GM23248 (cell line): ENCODE measurements around the gene CTNND2.

Experiments
- EZH2 ChIP-seq: fragments of 200-600 bp; sonication (generic); IDR thresholded peaks from 2 replicates; pipeline ENCODE4 v1.6.1; 2018; ENCODE audit warnings: antibody characterized with exemption, mild to moderate bottlenecking; ENCODE audit not compliant: insufficient read depth, poor library complexity, severe bottlenecking
- EZH2phosphoT487 ChIP-seq: fragments of 200-600 bp; sonication (generic); IDR thresholded peaks from 2 replicates; pipeline ENCODE4 v1.6.1; 2018; ENCODE audit warnings: antibody characterized with exemption, moderate library complexity, mild to moderate bottlenecking, low read depth; ENCODE audit not compliant: insufficient read depth

DNA sequence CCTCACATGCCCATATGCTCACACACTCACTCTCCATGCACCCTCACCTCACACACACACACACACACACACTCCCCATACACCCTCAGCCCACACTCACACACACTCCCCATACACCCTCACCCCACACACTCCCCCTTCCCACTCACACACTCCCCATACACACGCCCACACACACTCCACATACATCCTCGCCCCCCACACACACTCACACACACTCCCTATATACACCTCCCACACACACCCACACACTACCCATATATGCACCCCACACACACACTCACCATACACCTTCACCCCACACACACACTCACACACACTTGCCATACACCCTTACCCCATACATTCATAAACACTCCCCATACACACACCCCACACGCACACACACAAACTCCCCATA lies 592.5 kb downstream of the CTNND2 start:
- no peak for TF ChIP-seq EZH2phosphoT487
- TF ChIP-seq EZH2 = no peak
